ENCODE data around the gene SORBS1. TPM values are rescaled to one million over a fixed set of nuclear protein-coding genes. Genes with fewer than 3 reads are reported as not detected.

The SORBS1 gene
- total RNA-seq, 1 donor from 2014 or later, result 896 TPM

DNA sequence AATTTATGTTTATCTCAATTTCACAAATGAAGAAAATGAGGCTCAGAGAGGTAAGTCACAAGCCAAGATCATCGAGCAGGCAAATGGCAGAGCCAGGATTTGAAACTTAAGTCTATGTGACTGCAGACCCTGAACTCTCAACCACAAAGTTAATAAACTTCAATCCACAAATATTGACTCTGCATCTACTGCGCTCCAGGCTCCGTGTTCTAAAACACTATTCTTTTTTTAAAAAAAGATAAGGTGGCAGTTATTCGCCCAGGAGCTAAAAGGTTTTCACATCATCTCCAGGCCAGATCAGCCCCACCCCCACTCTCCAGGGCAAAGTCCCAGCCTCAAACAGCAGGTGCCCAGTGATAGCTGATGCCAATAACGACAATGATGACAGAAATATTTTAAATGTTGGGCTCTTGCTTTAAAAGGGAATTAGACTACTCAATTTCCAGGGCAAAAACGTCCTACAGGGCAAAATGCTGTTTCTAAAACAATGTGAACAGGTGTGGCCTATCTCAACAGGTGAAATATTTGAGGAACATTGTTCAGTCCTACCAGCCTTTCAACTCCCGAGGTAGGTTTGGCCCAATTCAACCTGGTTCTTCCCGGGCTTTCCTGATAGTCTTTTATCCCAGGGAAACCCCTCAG, 85.2 kb downstream of the SORBS1 start:
- Histone ChIP-seq H3K4me1 (peaks cover 98% of the 10 kb centered on the region), H3K27ac (replicated peaks) (peak overlapping the region; percentile 92), H3K9me3 (replicated peaks) (no peaks in the 10 kb centered on the region), H3K36me3 (no peaks in the 10 kb centered on the region), H3K4me3 (no peak overlapping the region), H3K27me3 (ENCODE audit: low read depth) (no peaks in the 10 kb centered on the region)
- no peak for DNase-seq
- intact Hi-C loops (cut with micrococcal nuclease), result loop anchor here (10.0 kb wide), 1 partner anchor 79 kb away; no protein-coding TSS in a partner anchor
- TF ChIP-seq, protein P1, sequence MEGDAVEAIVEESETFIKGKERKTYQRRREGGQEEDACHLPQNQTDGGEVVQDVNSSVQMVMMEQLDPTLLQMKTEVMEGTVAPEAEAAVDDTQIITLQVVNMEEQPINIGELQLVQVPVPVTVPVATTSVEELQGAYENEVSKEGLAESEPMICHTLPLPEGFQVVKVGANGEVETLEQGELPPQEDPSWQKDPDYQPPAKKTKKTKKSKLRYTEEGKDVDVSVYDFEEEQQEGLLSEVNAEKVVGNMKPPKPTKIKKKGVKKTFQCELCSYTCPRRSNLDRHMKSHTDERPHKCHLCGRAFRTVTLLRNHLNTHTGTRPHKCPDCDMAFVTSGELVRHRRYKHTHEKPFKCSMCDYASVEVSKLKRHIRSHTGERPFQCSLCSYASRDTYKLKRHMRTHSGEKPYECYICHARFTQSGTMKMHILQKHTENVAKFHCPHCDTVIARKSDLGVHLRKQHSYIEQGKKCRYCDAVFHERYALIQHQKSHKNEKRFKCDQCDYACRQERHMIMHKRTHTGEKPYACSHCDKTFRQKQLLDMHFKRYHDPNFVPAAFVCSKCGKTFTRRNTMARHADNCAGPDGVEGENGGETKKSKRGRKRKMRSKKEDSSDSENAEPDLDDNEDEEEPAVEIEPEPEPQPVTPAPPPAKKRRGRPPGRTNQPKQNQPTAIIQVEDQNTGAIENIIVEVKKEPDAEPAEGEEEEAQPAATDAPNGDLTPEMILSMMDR (IDR thresholded peaks at IDR 0.05; ENCODE audit: borderline replicate concordance), result no peak

DNA sequence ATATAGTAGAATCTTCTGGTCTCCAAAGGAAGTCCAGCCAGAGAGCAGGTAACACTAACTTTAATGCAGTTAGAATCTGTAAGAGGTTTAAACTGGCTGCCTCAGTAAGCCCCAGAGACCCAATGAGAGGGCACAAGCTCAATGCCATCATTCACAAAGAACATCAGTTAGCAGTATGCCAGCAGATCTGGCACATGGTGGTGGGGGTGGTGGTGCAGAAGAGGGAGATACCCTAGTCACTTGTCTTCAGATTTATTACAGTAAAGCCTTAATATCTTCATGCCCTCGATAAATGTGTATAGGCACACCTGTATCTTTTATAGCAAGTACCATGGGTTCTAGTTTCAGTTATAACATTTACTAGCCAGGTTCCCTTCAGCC, 86.2 kb downstream of the SORBS1 start:
- peaks cover 98% of the 10 kb centered on the region for H3K4me1 ChIP-seq
- TF ChIP-seq, protein P1 (IDR thresholded peaks at IDR 0.05; ENCODE audit: borderline replicate concordance), result no peak

DNA sequence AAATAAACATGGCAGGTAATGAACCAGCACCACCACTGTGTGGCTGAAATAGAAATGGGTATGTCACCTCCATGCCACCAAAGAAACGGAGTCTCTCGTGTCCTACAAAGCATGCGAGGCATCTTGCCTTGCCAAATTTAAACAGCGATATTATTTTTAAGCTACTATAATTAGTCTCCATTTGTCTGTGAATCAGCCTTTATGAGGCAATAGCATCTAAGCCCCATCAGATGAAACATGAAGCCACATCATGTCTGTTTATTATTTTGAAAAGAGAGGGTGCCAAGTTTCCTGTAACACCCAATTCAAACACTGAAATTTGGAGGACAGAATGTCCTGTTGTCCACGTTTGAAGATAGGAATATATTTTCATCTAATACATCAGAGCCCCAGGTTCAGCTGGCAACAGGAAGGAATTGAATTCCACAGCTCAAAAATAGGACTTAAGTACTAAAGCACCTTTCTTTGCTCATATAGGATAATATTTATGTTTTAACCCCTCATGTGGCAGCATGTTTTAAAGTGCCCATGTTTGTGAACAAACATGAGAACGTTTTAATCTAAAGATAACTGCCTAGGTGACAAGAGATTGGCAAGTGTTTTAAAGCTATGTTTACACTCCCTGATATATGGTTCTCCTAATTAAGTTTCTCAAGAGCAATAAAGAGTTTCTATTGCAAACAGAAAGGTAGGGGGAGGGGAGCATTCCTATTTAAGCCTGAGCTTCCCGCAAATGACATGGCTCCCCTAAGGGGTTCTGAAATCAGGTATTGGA, 86.8 kb downstream of the SORBS1 start:
- Histone ChIP-seq H3K4me3 (no peak overlapping the region), H3K9me3 (replicated peaks) (no peaks in the 10 kb centered on the region), H3K27ac (replicated peaks) (peak overlapping the region; percentile 92), H3K27me3 (ENCODE audit: low read depth) (no peaks in the 10 kb centered on the region), H3K4me1 (peaks cover 98% of the 10 kb centered on the region), H3K36me3 (no peaks in the 10 kb centered on the region)
- no peak for DNase-seq
- intact Hi-C loops (cut with micrococcal nuclease), result loop anchor here (10.0 kb wide), 1 partner anchor 80 kb away; no protein-coding TSS in a partner anchor
- TF ChIP-seq, protein P1 (IDR thresholded peaks at IDR 0.05; ENCODE audit: borderline replicate concordance), result peak; percentile 44

More for the DNA sequence above, 86.2 kb downstream of the SORBS1 start:
- intact Hi-C loops (cut with micrococcal nuclease), result loop anchor here (10.0 kb wide), 1 partner anchor 80 kb away; no protein-coding TSS in a partner anchor
- Histone ChIP-seq H3K27ac (replicated peaks) (peak overlapping the region; percentile 92), H3K4me3 (no peak overlapping the region), H3K36me3 (no peaks in the 10 kb centered on the region), H3K27me3 (ENCODE audit: low read depth) (no peaks in the 10 kb centered on the region), H3K9me3 (replicated peaks) (no peaks in the 10 kb centered on the region)
- DNase-seq, result peak; percentile 31

DNA sequence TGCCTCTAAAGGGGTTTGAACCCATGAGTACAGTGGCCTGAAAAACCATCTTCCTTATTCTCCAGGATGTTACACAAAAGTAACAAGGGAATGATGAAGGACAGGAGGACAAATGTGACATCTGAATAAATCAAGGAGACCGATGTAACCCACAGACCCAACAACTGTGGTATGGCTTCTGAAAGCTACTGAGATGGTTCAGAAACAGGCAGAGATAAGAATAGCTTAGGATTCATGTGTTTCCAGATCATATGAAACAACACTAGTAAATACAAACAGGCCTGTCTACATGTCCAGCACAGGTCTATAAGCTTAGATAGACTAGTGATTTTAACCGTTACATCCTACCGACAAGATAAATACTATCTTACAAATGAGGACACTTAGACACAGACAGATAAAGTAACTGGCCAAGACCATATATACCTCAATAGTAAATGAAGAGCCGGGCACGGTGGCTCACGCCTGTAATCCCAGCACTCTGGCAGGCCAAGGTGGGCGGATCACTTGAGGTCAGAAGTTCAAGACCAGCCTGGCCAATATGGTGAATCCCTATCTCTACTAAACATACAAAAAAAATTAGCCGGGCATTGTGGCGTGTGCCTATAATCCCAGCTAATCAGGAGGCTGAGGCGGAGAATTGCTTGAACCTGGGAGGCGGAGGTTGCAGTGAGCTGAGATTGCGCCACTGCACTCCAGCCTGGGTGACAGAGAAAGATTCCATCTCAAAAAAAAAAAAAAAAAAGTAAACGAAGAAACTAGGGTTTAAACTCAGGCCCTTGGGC, 88.7 kb downstream of the SORBS1 start:
- Histone ChIP-seq H3K9me3 (replicated peaks) (no peaks in the 10 kb centered on the region), H3K36me3 (no peaks in the 10 kb centered on the region), H3K27me3 (ENCODE audit: low read depth) (no peaks in the 10 kb centered on the region), H3K27ac (replicated peaks) (peak overlapping the region; percentile 92), H3K4me1 (peaks cover 98% of the 10 kb centered on the region), H3K4me3 (no peak overlapping the region)
- TF ChIP-seq, protein P1 (IDR thresholded peaks at IDR 0.05; ENCODE audit: borderline replicate concordance), result no peak
- no peak for DNase-seq
- intact Hi-C loops (cut with micrococcal nuclease), result loop anchor here (10.0 kb wide), 1 partner anchor 82 kb away; no protein-coding TSS in a partner anchor

DNA sequence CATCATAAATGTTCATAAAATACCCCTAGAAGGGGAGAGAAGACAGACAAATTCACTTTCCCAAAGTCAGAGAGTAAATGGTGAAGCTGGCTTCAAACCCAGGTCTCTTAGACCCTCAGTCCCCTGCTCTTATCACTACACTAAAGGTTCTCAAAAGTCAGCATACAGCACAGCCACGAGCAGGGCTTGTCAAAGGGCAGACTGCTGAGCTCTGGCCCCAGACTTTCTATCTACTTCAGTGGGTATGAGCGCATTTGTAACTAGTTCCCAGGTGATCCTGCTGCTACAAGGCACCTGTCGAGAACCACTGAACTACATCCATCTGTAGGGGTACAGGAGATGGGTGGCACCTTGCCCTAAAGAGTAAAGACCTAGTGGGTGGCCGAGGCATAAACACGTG, 91.5 kb downstream of the SORBS1 start:
- Histone ChIP-seq H3K27me3 (ENCODE audit: low read depth) (no peaks in the 10 kb centered on the region), H3K4me3 (no peak overlapping the region), H3K9me3 (replicated peaks) (no peaks in the 10 kb centered on the region), H3K4me1 (peaks cover 92% of the 10 kb centered on the region), H3K27ac (replicated peaks) (peak overlapping the region; percentile 92), H3K36me3 (no peaks in the 10 kb centered on the region)
- DNase-seq, result no peak
- intact Hi-C loops (cut with micrococcal nuclease), result loop anchor here (10.0 kb wide), 1 partner anchor 85 kb away; no protein-coding TSS in a partner anchor
- TF ChIP-seq, protein P1 (IDR thresholded peaks at IDR 0.05; ENCODE audit: borderline replicate concordance), result no peak

Measured in left ventricle myocardium inferior (tissue), 1 donor.